ENCODE data around the gene GPER1.

The GPER1 gene

GRCh38 chr7:1092806-1093501 is 5.0 kb downstream of the GPER1 start:
- no peaks in the 10 kb centered on the region for H3K9me3 ChIP-seq (ENCODE audit: control insufficient read depth, insufficient read depth, low read length)
- H3K4me3 ChIP-seq (ENCODE audit: low read depth, low read length): no peak overlapping the region
- no peak overlapping the region for H3K27ac ChIP-seq (ENCODE audit: low read depth, low read length)
- H3K36me3 ChIP-seq (ENCODE audit: control insufficient read depth, insufficient read depth, low read length): peaks cover 9% of the 10 kb centered on the region
- H3K27me3 ChIP-seq (ENCODE audit: control insufficient read depth, insufficient read depth, low read length): no peaks in the 10 kb centered on the region
- H3K9ac ChIP-seq (ENCODE audit: low read depth, low read length): no peak overlapping the region
- H3K4me1 ChIP-seq (ENCODE audit: control insufficient read depth, insufficient read depth, low read length): no peaks in the 10 kb centered on the region; the same call in 1 of the 2 replicates

GRCh38 chr7:1093502-1093843 is 5.6 kb downstream of the GPER1 start:
- peaks cover 11% of the 10 kb centered on the region for H3K36me3 ChIP-seq (ENCODE audit: control insufficient read depth, insufficient read depth, low read length)
- no peak overlapping the region for H3K4me3 ChIP-seq (ENCODE audit: low read depth, low read length)
- H3K9ac ChIP-seq (ENCODE audit: low read depth, low read length): no peak overlapping the region
- no peak overlapping the region for H3K27ac ChIP-seq (ENCODE audit: low read depth, low read length)
- H3K9me3 ChIP-seq (ENCODE audit: control insufficient read depth, insufficient read depth, low read length): no peaks in the 10 kb centered on the region
- H3K4me1 ChIP-seq (ENCODE audit: control insufficient read depth, insufficient read depth, low read length): no peaks in the 10 kb centered on the region
- no peaks in the 10 kb centered on the region for H3K27me3 ChIP-seq (ENCODE audit: control insufficient read depth, insufficient read depth, low read length)

- H3K9ac ChIP-seq (ENCODE audit: low read depth, low read length): no peak overlapping the region
Measured at GRCh38 chr7:1093916-1094508, 6.1 kb downstream of the GPER1 start.

GRCh38 chr7:1094870-1095269 is 7.0 kb downstream of the GPER1 start:
- Histone ChIP-seq H3K36me3 (ENCODE audit: control insufficient read depth, insufficient read depth, low read length) (peaks cover 11% of the 10 kb centered on the region), H3K4me3 (ENCODE audit: low read depth, low read length) (no peak overlapping the region), H3K9ac (ENCODE audit: low read depth, low read length) (no peak overlapping the region), H3K4me1 (ENCODE audit: control insufficient read depth, insufficient read depth, low read length) (no peaks in the 10 kb centered on the region), H3K27ac (ENCODE audit: low read depth, low read length) (no peak overlapping the region), H3K27me3 (ENCODE audit: control insufficient read depth, insufficient read depth, low read length) (no peaks in the 10 kb centered on the region), H3K9me3 (ENCODE audit: control insufficient read depth, insufficient read depth, low read length) (no peaks in the 10 kb centered on the region)

More at GRCh38 chr7:1093916-1094508, 6.1 kb downstream of the GPER1 start:
- H3K27me3 ChIP-seq (ENCODE audit: control insufficient read depth, insufficient read depth, low read length): no peaks in the 10 kb centered on the region
- no peak overlapping the region for H3K27ac ChIP-seq (ENCODE audit: low read depth, low read length)
- no peaks in the 10 kb centered on the region for H3K9me3 ChIP-seq (ENCODE audit: control insufficient read depth, insufficient read depth, low read length)
- peaks cover 11% of the 10 kb centered on the region for H3K36me3 ChIP-seq (ENCODE audit: control insufficient read depth, insufficient read depth, low read length)
- H3K4me1 ChIP-seq (ENCODE audit: control insufficient read depth, insufficient read depth, low read length): no peaks in the 10 kb centered on the region
- H3K4me3 ChIP-seq (ENCODE audit: low read depth, low read length): no peak overlapping the region

- Histone ChIP-seq H3K27me3 (ENCODE audit: control insufficient read depth, insufficient read depth, low read length) (no peaks in the 10 kb centered on the region), H3K36me3 (ENCODE audit: control insufficient read depth, insufficient read depth, low read length) (peaks cover 11% of the 10 kb centered on the region), H3K4me3 (ENCODE audit: low read depth, low read length) (no peak overlapping the region), H3K9ac (ENCODE audit: low read depth, low read length) (no peak overlapping the region), H3K9me3 (ENCODE audit: control insufficient read depth, insufficient read depth, low read length) (no peaks in the 10 kb centered on the region), H3K27ac (ENCODE audit: low read depth, low read length) (no peak overlapping the region), H3K4me1 (ENCODE audit: control insufficient read depth, insufficient read depth, low read length) (no peaks in the 10 kb centered on the region)
Measured at GRCh38 chr7:1095621-1096155, 7.8 kb downstream of the GPER1 start.

GRCh38 chr7:1096156-1097119 is 8.5 kb downstream of the GPER1 start:
- Histone ChIP-seq H3K27me3 (ENCODE audit: control insufficient read depth, insufficient read depth, low read length) (no peaks in the 10 kb centered on the region), H3K9me3 (ENCODE audit: control insufficient read depth, insufficient read depth, low read length) (no peaks in the 10 kb centered on the region), H3K36me3 (ENCODE audit: control insufficient read depth, insufficient read depth, low read length) (peaks cover 11% of the 10 kb centered on the region), H3K4me3 (ENCODE audit: low read depth, low read length) (no peak overlapping the region), H3K4me1 (ENCODE audit: control insufficient read depth, insufficient read depth, low read length) (no peaks in the 10 kb centered on the region), H3K9ac (ENCODE audit: low read depth, low read length) (no peak overlapping the region), H3K27ac (ENCODE audit: low read depth, low read length) (no peak overlapping the region)

GRCh38 chr7:1097120-1097504 is 9.2 kb downstream of the GPER1 start:
- Histone ChIP-seq H3K27ac (ENCODE audit: low read depth, low read length) (no peak overlapping the region), H3K36me3 (ENCODE audit: control insufficient read depth, insufficient read depth, low read length) (peaks cover 9% of the 10 kb centered on the region), H3K4me1 (ENCODE audit: control insufficient read depth, insufficient read depth, low read length) (no peaks in the 10 kb centered on the region), H3K4me3 (ENCODE audit: low read depth, low read length) (no peak overlapping the region), H3K9me3 (ENCODE audit: control insufficient read depth, insufficient read depth, low read length) (no peaks in the 10 kb centered on the region), H3K9ac (ENCODE audit: low read depth, low read length) (no peak overlapping the region), H3K27me3 (ENCODE audit: control insufficient read depth, insufficient read depth, low read length) (no peaks in the 10 kb centered on the region)

GRCh38 chr7:1098243-1099153 is 10.6 kb downstream of the GPER1 start:
- no peak overlapping the region for H3K4me3 ChIP-seq (ENCODE audit: low read depth, low read length)
- no peaks in the 10 kb centered on the region for H3K27me3 ChIP-seq (ENCODE audit: control insufficient read depth, insufficient read depth, low read length)
- no peak overlapping the region for H3K9ac ChIP-seq (ENCODE audit: low read depth, low read length)
- H3K4me1 ChIP-seq (ENCODE audit: control insufficient read depth, insufficient read depth, low read length): no peaks in the 10 kb centered on the region
- no peak overlapping the region for H3K27ac ChIP-seq (ENCODE audit: low read depth, low read length)
- H3K36me3 ChIP-seq (ENCODE audit: control insufficient read depth, insufficient read depth, low read length): 0 out of 2 replicates have a peak, but pooled peaks cover 4% of the 10 kb centered on the region
- no peaks in the 10 kb centered on the region for H3K9me3 ChIP-seq (ENCODE audit: control insufficient read depth, insufficient read depth, low read length)

- H3K4me3 ChIP-seq (ENCODE audit: low read depth, low read length): no peak overlapping the region
- no peak overlapping the region for H3K27ac ChIP-seq (ENCODE audit: low read depth, low read length)
- no peaks in the 10 kb centered on the region for H3K4me1 ChIP-seq (ENCODE audit: control insufficient read depth, insufficient read depth, low read length)
- no peaks in the 10 kb centered on the region for H3K27me3 ChIP-seq (ENCODE audit: control insufficient read depth, insufficient read depth, low read length)
- 0 out of 2 replicates have a peak, but pooled peaks cover 4% of the 10 kb centered on the region for H3K36me3 ChIP-seq (ENCODE audit: control insufficient read depth, insufficient read depth, low read length)
- H3K9ac ChIP-seq (ENCODE audit: low read depth, low read length): no peak overlapping the region
- no peaks in the 10 kb centered on the region for H3K9me3 ChIP-seq (ENCODE audit: control insufficient read depth, insufficient read depth, low read length)
Measured at GRCh38 chr7:1099154-1099542, 11.2 kb downstream of the GPER1 start.

GRCh38 chr7:1099637-1100036 is 11.7 kb downstream of the GPER1 start:
- no peak overlapping the region for H3K27ac ChIP-seq (ENCODE audit: low read depth, low read length)
- H3K9ac ChIP-seq (ENCODE audit: low read depth, low read length): no peak overlapping the region; the same call in 1 of the 2 replicates
- no peaks in the 10 kb centered on the region for H3K27me3 ChIP-seq (ENCODE audit: control insufficient read depth, insufficient read depth, low read length)
- H3K9me3 ChIP-seq (ENCODE audit: control insufficient read depth, insufficient read depth, low read length): no peaks in the 10 kb centered on the region
- 0 out of 2 replicates have a peak, but pooled peaks cover 4% of the 10 kb centered on the region for H3K36me3 ChIP-seq (ENCODE audit: control insufficient read depth, insufficient read depth, low read length)
- no peaks in the 10 kb centered on the region for H3K4me1 ChIP-seq (ENCODE audit: control insufficient read depth, insufficient read depth, low read length)
- H3K4me3 ChIP-seq (ENCODE audit: low read depth, low read length): no peak overlapping the region

All from HUES48 (cell line).